ENCODE results near the gene SSBP3.

The SSBP3 gene

DNA sequence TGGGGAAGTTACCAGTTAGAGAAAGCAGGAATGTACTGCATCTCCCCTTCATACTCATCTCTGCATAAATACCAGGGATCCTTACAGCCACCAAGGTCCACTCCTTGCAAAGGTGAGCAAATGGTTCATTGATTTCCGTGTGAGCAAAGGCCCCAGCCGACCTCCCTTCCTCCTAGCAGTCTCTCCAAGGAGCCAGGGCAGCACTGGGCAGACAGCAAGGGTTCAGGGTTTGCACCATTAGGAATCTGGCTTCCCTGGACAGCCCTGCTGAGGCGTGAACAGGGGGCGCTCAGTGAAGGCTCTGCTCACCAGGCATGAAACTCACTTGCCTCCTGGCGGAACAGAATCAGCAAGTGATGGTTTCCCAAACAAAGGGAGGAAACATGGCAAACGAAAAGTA, 140.5 kb downstream of the SSBP3 start:
- no peak for DNase-seq (ENCODE audit: insufficient read length, low spot score)
- TF ChIP-seq, protein P1, sequence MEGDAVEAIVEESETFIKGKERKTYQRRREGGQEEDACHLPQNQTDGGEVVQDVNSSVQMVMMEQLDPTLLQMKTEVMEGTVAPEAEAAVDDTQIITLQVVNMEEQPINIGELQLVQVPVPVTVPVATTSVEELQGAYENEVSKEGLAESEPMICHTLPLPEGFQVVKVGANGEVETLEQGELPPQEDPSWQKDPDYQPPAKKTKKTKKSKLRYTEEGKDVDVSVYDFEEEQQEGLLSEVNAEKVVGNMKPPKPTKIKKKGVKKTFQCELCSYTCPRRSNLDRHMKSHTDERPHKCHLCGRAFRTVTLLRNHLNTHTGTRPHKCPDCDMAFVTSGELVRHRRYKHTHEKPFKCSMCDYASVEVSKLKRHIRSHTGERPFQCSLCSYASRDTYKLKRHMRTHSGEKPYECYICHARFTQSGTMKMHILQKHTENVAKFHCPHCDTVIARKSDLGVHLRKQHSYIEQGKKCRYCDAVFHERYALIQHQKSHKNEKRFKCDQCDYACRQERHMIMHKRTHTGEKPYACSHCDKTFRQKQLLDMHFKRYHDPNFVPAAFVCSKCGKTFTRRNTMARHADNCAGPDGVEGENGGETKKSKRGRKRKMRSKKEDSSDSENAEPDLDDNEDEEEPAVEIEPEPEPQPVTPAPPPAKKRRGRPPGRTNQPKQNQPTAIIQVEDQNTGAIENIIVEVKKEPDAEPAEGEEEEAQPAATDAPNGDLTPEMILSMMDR (IDR thresholded peaks at IDR 0.05; ENCODE audit: insufficient read depth, missing control alignments) = no peak
- no peak for FAIRE-seq

- no peak for FAIRE-seq
- DNase-seq (ENCODE audit: insufficient read length, low spot score) = no peak
- TF ChIP-seq, protein P1 (IDR thresholded peaks at IDR 0.05; ENCODE audit: insufficient read depth, missing control alignments) = no peak
Measured at GRCh38 chr1:54265126-54265525, 141.1 kb downstream of the SSBP3 start.

- DNase-seq (ENCODE audit: insufficient read length, low spot score) (no peak), FAIRE-seq (no peak)
- TF ChIP-seq, protein P1 (IDR thresholded peaks at IDR 0.05; ENCODE audit: insufficient read depth, missing control alignments) = no peak
Measured at GRCh38 chr1:54263601-54264226, 142.5 kb downstream of the SSBP3 start.

DNA sequence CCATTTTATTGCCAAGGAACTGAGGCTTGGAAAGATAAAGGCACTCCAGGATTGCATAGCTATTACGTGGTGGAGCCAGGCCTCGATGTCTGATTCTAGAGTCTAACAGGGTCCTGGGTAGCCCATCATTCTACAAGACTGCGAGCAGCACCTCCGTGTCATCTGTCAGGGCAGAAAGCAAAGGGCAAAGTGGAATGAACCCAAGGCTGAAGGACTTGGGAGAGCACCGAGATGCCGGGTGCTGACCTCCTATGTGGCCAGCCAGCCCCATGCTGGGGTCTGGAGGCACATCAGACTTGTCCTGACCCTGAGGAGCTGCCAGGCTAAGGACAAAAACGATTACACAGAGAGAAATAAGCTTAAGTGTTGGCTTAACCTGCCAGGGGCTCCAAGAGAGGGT, 143.9 kb downstream of the SSBP3 start:
- FAIRE-seq = no peak
- TF ChIP-seq, protein P1 (IDR thresholded peaks at IDR 0.05; ENCODE audit: insufficient read depth, missing control alignments) = no peak
- no peak for DNase-seq (ENCODE audit: insufficient read length, low spot score)

- TF ChIP-seq, protein P1 (IDR thresholded peaks at IDR 0.05; ENCODE audit: insufficient read depth, missing control alignments) = no peak
- DNase-seq (ENCODE audit: insufficient read length, low spot score) (no peak), FAIRE-seq (no peak)
Measured at GRCh38 chr1:54260810-54261209, 145.4 kb downstream of the SSBP3 start.

DNA sequence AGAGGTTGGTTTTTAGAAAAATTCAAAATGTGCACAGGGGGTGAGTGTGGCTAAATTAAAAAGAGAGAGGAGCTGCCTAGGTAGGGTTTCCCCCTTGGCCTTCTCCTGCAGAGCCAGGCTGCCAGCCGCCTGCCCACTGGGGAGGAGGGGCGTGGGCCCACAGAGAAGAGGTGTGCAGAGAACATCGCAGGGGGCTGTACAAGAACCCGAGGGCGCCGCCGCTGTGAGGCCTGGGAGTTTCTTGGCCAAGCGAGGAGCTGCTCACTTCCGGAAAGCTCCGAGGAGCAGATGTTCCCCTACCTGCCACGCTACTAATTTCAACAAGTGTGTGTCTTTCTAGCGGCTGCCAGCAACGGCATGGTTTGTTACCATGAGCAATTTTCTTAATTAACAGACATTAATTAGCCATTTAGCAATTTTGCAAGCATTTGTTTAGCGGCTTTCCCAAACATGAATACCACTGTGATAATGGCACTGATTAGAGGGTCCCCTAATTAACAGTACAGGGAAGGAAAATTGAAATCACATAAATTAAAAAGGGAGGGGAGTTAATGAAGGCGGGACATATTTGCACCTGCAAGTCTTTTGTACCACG, 146.6 kb downstream of the SSBP3 start:
- no peak for DNase-seq (ENCODE audit: insufficient read length, low spot score)
- TF ChIP-seq, protein P1 (IDR thresholded peaks at IDR 0.05; ENCODE audit: insufficient read depth, missing control alignments) = no peak
- FAIRE-seq = no peak

- TF ChIP-seq, protein P1 (IDR thresholded peaks at IDR 0.05; ENCODE audit: insufficient read depth, missing control alignments) = no peak
- no peak for DNase-seq (ENCODE audit: insufficient read length, low spot score)
- no peak for FAIRE-seq
Measured at GRCh38 chr1:54257876-54258275, 148.3 kb downstream of the SSBP3 start.

Measured in D721Med (cell line).